ENCODE measurements around the gene YPEL5. TPM values are rescaled to one million over a fixed set of nuclear protein-coding genes. Genes with fewer than 3 reads are reported as not detected.

The YPEL5 gene
- total and polyA plus RNA-seq, 2 experiments from 2014 or later: 65.5 to 134 TPM

- Histone ChIP-seq H3K4me1 (ENCODE audit: low read depth) (no peaks in the 10 kb centered on the region), H3K27ac (no peak overlapping the region), H3K4me3 (no peak overlapping the region), H3K9me3 (ENCODE audit: low read depth) (no peaks in the 10 kb centered on the region), H3K36me3 (no peaks in the 10 kb centered on the region), H3K27me3 (no peaks in the 10 kb centered on the region)
- no peak for TF ChIP-seq CTCF (IDR thresholded peaks at IDR 0.05; ENCODE audit: low read depth, low read length)
- no peak for DNase-seq (ENCODE audit: low read depth in 1 of 2, low spot score in 1 of 2)
Measured at GRCh38 chr2:30184035-30184434, 37.2 kb downstream of the YPEL5 start.

- DNase-seq (ENCODE audit: low read depth in 1 of 2, low spot score in 1 of 2): peak in 1 of 2 donors; percentile 65
- H3K27me3 ChIP-seq: no peaks in the 10 kb centered on the region
- no peak overlapping the region for H3K4me3 ChIP-seq
- H3K9me3 ChIP-seq (ENCODE audit: low read depth): no peaks in the 10 kb centered on the region
- H3K27ac ChIP-seq: no peak overlapping the region
- no peaks in the 10 kb centered on the region for H3K4me1 ChIP-seq (ENCODE audit: low read depth)
- no peaks in the 10 kb centered on the region for H3K36me3 ChIP-seq
- no peak for TF ChIP-seq CTCF (IDR thresholded peaks at IDR 0.05; ENCODE audit: low read depth, low read length)
Measured at GRCh38 chr2:30185178-30185577, 38.4 kb downstream of the YPEL5 start.

- TF ChIP-seq CTCF (IDR thresholded peaks at IDR 0.05; ENCODE audit: low read depth, low read length): no peak
- Histone ChIP-seq H3K27me3 (no peaks in the 10 kb centered on the region), H3K9me3 (ENCODE audit: low read depth) (no peaks in the 10 kb centered on the region), H3K27ac (no peak overlapping the region), H3K36me3 (no peaks in the 10 kb centered on the region), H3K4me3 (no peak overlapping the region), H3K4me1 (ENCODE audit: low read depth) (peaks cover 25% of the 10 kb centered on the region)
- DNase-seq (ENCODE audit: low read depth in 1 of 2, low spot score in 1 of 2): no peak
Measured at GRCh38 chr2:30188292-30188691, 41.5 kb downstream of the YPEL5 start.

- Histone ChIP-seq H3K27me3 (no peaks in the 10 kb centered on the region), H3K36me3 (no peaks in the 10 kb centered on the region), H3K4me3 (no peak overlapping the region), H3K27ac (peak overlapping the region; percentile 92), H3K9me3 (ENCODE audit: low read depth) (no peaks in the 10 kb centered on the region), H3K4me1 (ENCODE audit: low read depth) (peaks cover 40% of the 10 kb centered on the region)
- no peak for TF ChIP-seq CTCF (IDR thresholded peaks at IDR 0.05; ENCODE audit: low read depth, low read length)
- DNase-seq (ENCODE audit: low read depth in 1 of 2, low spot score in 1 of 2): no peak
Measured at GRCh38 chr2:30190637-30191036, 43.8 kb downstream of the YPEL5 start.

- no peak for TF ChIP-seq CTCF (IDR thresholded peaks at IDR 0.05; ENCODE audit: low read depth, low read length)
- Histone ChIP-seq H3K27me3 (no peaks in the 10 kb centered on the region), H3K9me3 (ENCODE audit: low read depth) (no peaks in the 10 kb centered on the region), H3K36me3 (no peaks in the 10 kb centered on the region), H3K27ac (peak overlapping the region; percentile 92), H3K4me3 (no peak overlapping the region), H3K4me1 (ENCODE audit: low read depth) (peaks cover 40% of the 10 kb centered on the region)
- no peak for DNase-seq (ENCODE audit: low read depth in 1 of 2, low spot score in 1 of 2)
Measured at GRCh38 chr2:30191107-30191506, 44.3 kb downstream of the YPEL5 start.

GRCh38 chr2:30191819-30192271 is 45.0 kb downstream of the YPEL5 start:
- Histone ChIP-seq H3K27me3 (no peaks in the 10 kb centered on the region), H3K9me3 (ENCODE audit: low read depth) (no peaks in the 10 kb centered on the region), H3K36me3 (no peaks in the 10 kb centered on the region), H3K4me1 (ENCODE audit: low read depth) (peaks cover 40% of the 10 kb centered on the region), H3K27ac (peak overlapping the region; percentile 92), H3K4me3 (no peak overlapping the region)
- DNase-seq (ENCODE audit: low read depth in 1 of 2, low spot score in 1 of 2): peak in 1 of 2 donors; percentile 78
- TF ChIP-seq CTCF (IDR thresholded peaks at IDR 0.05; ENCODE audit: low read depth, low read length): no peak
